K562 (cell line): ENCODE results near the gene HBEGF. TPM values are rescaled to one million over a fixed set of nuclear protein-coding genes. Genes with fewer than 3 reads are reported as not detected.
A peak's percentile ranks its signal among the peaks of the same experiment; 100 is the strongest.

ENCODE experiments used
- CBFA2T3 ChIP-seq: fragments of 450-650 bp; IDR thresholded peaks from 2 replicates; pipeline ENCODE4 v1.6.1; 2017
- CREBBP ChIP-seq: IDR thresholded peaks from one replicate; pipeline ENCODE4 v1.6.1; 2012; ENCODE audit warnings: low read depth, mild to moderate bottlenecking, control low read depth, inconsistent platforms, low read length
- GATA2 ChIP-seq: sonication (generic); formaldehyde crosslinking; IDR thresholded peaks from 2 replicates; pipeline ENCODE4 v1.4.0; 2020; ENCODE audit warnings: mild to moderate bottlenecking, missing genetic modification reagents
- MCM7 ChIP-seq, 2 experiments: fragments of 450-650 bp; IDR thresholded peaks; 2 replicates each; pipeline ENCODE4 v1.6.1; 2016 to 2018
- MIER1 ChIP-seq: fragments of 450-650 bp; IDR thresholded peaks from 2 replicates; pipeline ENCODE4 v1.6.1; 2016; ENCODE audit warnings: antibody characterized with exemption, mild to moderate bottlenecking, low read depth
- MLLT1 ChIP-seq, 2 experiments: fragments of 450-650 bp; IDR thresholded peaks; 2 replicates each; pipeline ENCODE4 v1.6.1; 2016
- NCOA4 ChIP-seq: fragments of 450-650 bp; IDR thresholded peaks from 2 replicates; pipeline ENCODE4 v1.6.1; 2018; ENCODE audit warnings: mild to moderate bottlenecking; ENCODE audit not compliant: partially characterized antibody
- RAD51 ChIP-seq: fragments of 450-650 bp; IDR thresholded peaks from 2 replicates; pipeline ENCODE4 v1.7.1; 2016; ENCODE audit warnings: low read depth, mild to moderate bottlenecking, borderline replicate concordance
- RBM22 ChIP-seq: fragments of 200-400 bp; formaldehyde crosslinking; IDR thresholded peaks from 2 replicates; pipeline ENCODE4 v1.6.1; 2018; ENCODE audit warnings: low read length, low read depth; ENCODE audit not compliant: poor library complexity, severe bottlenecking
- RBM25 ChIP-seq: fragments of 200-400 bp; formaldehyde crosslinking; IDR thresholded peaks from 2 replicates; pipeline ENCODE4 v1.6.1; 2018; ENCODE audit warnings: low read length, low read depth, moderate library complexity; ENCODE audit not compliant: severe bottlenecking
- RNF2 ChIP-seq: sonication (generic); IDR thresholded peaks from 2 replicates; pipeline ENCODE4 v1.6.1; 2016
- TFAP4 ChIP-seq: sonication (generic); formaldehyde crosslinking; IDR thresholded peaks from 2 replicates; pipeline ENCODE4 v1.8.0; 2022; ENCODE audit warnings: missing genetic modification reagents, mild to moderate bottlenecking, moderate library complexity, borderline replicate concordance
- THAP12 ChIP-seq: fragments of 250-450 bp; sonication (Bioruptor Pico); IDR thresholded peaks from 2 replicates; pipeline ENCODE4 v1.9.0; 2021; ENCODE audit warnings: mild to moderate bottlenecking, inconsistent platforms
- ZNF407 ChIP-seq: fragments of 450-650 bp; IDR thresholded peaks from 2 replicates; pipeline ENCODE4 v1.6.1; 2016; ENCODE audit warnings: low read depth
- ZNF780A ChIP-seq: fragments of 250-450 bp; sonication (Bioruptor Pico); IDR thresholded peaks from 2 replicates; pipeline ENCODE4 v1.5.0; 2021; ENCODE audit warnings: mild to moderate bottlenecking
- ZZZ3 ChIP-seq: fragments of 450-650 bp; IDR thresholded peaks from 2 replicates; pipeline ENCODE4 v1.6.1; 2016; ENCODE audit warnings: antibody characterized with exemption, mild to moderate bottlenecking, moderate library complexity
- polyA plus RNA-seq, 8 experiments: library from polyadenylated mRNA; depleted of rRNA in 4 of 8; stranded (reverse) in 5 of 8; unstranded in 3 of 8; fragments of >200 nt; fragmentation: Nextera tagmentation in 2 of 8; fragmentation: Illumina TruSeq in 1 of 8; extraction: Ambion mirVana in 2 of 8; extraction: Trizol in 1 of 8; gene quantifications; 2 replicates each; pipeline versions ENCODE4 v1.2.1 to v1.2.3, GENCODE V29; 2011 to 2014; ENCODE audit warnings: inconsistent platforms in 1 of 8, missing spikeins in 1 of 8
- total RNA-seq, 7 experiments: library from RNA; depleted of rRNA in 6 of 7; stranded (reverse); fragments of >200 nt in 6 of 7; fragmentation: Illumina TruSeq in 2 of 7; extraction: Trizol in 2 of 7; gene quantifications; 2 replicates each; pipeline versions ENCODE4 v1.2.1 to v1.2.3, GENCODE V29; 2011 to 2021; ENCODE audit warnings: low replicate concordance in 1 of 7

HBEGF gene
- total and polyA plus RNA-seq, 9 of the 15 experiments (the other 6 are each of a cell fraction or from before 2014, with no cell fraction given) = 0.11 to 1.1 (median 0.60) TPM

GRCh38 chr5:140302786-140303639, 43.4 kb downstream of the HBEGF start, which contains the start of gene PFDN1 (continued):
- TF ChIP-seq MLLT1 (IDR thresholded peaks at IDR 0.05) (no peak), MCM7 (IDR thresholded peaks at IDR 0.05) (no peak), THAP12 (CRISPR knock-in tag) (no peak), ZZZ3 (no peak), GATA2 (peak; percentile 73), TFAP4 (CRISPR knock-in tag) (no peak), MIER1 (no peak), RBM22 (no peak), CREBBP (no peak), ZNF407 (no peak), NCOA4 (no peak), CBFA2T3 (no peak), RAD51 (no peak), ZNF780A (CRISPR knock-in tag) (no peak), RBM25 (no peak), RNF2 (no peak)
